ENCODE data around the gene COX4I1.
A peak's percentile ranks its signal among the peaks of the same experiment; 100 is the strongest.

COX4I1 gene

DNA sequence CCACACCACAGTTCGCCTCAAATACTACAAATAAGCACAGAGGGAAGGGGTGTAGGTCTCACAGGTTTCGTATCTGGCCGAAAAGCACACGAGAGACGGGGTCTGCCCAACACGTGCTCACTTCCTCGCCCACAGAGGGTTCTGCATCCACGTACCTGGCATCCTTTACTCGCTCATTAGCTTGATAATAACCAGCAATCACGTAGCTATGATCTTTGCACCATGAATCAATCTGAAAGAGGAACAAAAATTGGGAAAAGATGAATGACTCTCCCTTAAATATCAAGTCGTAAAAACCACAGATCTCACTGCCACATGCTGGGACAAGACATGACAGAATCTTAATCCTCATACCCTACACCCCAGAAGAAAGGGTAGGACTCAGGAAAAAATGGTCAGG, 10.7 kb upstream of the COX4I1 start:
- H3K36me3 ChIP-seq (replicated peaks; ENCODE audit: low read depth, low read length), result peaks cover 64% of the 10 kb centered on the region

DNA sequence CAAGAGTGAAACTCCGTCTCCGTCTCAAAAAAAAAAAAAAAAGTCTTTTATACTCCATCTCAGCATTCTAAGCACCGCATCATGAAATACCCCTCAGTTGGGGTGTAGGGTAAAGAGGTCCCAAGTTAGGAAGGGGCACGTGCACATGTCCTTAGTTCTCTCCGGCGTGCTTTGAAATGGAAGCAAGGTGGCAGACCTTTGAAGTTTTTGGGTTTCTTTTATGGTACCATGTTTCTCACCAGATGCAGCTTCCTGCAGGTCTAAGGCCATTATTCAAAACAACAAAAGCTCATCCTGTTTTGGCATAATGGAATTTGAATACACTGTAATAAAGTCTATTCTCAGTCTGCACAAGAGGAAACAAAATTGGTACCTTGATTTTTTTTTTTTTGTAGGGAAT, 9.7 kb upstream of the COX4I1 start:
- Histone ChIP-seq H3K9me3 (ENCODE audit: insufficient read depth, low read length) (no peaks in the 10 kb centered on the region), H3K4me1 (ENCODE audit: low read length) (peaks cover 23% of the 10 kb centered on the region), H4K20me1 (ENCODE audit: insufficient read depth, low read length) (peaks cover 3% of the 10 kb centered on the region), H2AFZ (ENCODE audit: low read depth, low read length) (no peak overlapping the region), H3K9ac (ENCODE audit: low read length) (no peak overlapping the region), H3K27me3 (ENCODE audit: low read depth, low read length) (no peaks in the 10 kb centered on the region), H3K4me3 (ENCODE audit: low read length) (no peak overlapping the region), H3K79me2 (ENCODE audit: low read length) (peaks cover 53% of the 10 kb centered on the region), H3K4me2 (ENCODE audit: low read length) (no peak overlapping the region), H3K36me3 (replicated peaks; ENCODE audit: low read depth, low read length) (peaks cover 67% of the 10 kb centered on the region), H3K27ac (ENCODE audit: low read length) (no peak overlapping the region)
- TF ChIP-seq, protein P1, sequence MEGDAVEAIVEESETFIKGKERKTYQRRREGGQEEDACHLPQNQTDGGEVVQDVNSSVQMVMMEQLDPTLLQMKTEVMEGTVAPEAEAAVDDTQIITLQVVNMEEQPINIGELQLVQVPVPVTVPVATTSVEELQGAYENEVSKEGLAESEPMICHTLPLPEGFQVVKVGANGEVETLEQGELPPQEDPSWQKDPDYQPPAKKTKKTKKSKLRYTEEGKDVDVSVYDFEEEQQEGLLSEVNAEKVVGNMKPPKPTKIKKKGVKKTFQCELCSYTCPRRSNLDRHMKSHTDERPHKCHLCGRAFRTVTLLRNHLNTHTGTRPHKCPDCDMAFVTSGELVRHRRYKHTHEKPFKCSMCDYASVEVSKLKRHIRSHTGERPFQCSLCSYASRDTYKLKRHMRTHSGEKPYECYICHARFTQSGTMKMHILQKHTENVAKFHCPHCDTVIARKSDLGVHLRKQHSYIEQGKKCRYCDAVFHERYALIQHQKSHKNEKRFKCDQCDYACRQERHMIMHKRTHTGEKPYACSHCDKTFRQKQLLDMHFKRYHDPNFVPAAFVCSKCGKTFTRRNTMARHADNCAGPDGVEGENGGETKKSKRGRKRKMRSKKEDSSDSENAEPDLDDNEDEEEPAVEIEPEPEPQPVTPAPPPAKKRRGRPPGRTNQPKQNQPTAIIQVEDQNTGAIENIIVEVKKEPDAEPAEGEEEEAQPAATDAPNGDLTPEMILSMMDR (IDR thresholded peaks at IDR 0.05; ENCODE audit: low read depth, low read length), result no peak
- no peak for TF ChIP-seq EZH2phosphoT487 (IDR thresholded peaks at IDR 0.05; ENCODE audit: low read depth)

More for the DNA sequence above, 10.7 kb upstream of the COX4I1 start:
- peaks cover 3% of the 10 kb centered on the region; the same call in 1 of the 2 replicates for H4K20me1 ChIP-seq (ENCODE audit: insufficient read depth, low read length)
- peaks cover 43% of the 10 kb centered on the region for H3K79me2 ChIP-seq (ENCODE audit: low read length)
- H3K9ac ChIP-seq (ENCODE audit: low read length), result no peak overlapping the region
- no peaks in the 10 kb centered on the region for H3K9me3 ChIP-seq (ENCODE audit: insufficient read depth, low read length)
- TF ChIP-seq, protein P1 (IDR thresholded peaks at IDR 0.05; ENCODE audit: low read depth, low read length), result no peak
- TF ChIP-seq EZH2phosphoT487 (IDR thresholded peaks at IDR 0.05; ENCODE audit: low read depth), result no peak
- H3K27me3 ChIP-seq (ENCODE audit: low read depth, low read length), result no peaks in the 10 kb centered on the region
- H3K4me1 ChIP-seq (ENCODE audit: low read length), result peaks cover 23% of the 10 kb centered on the region
- H2AFZ ChIP-seq (ENCODE audit: low read depth, low read length), result no peak overlapping the region
- peak overlapping the region; percentile 10; the same call in 1 of the 2 replicates for H3K27ac ChIP-seq (ENCODE audit: low read length)
- no peak overlapping the region for H3K4me3 ChIP-seq (ENCODE audit: low read length)
- H3K4me2 ChIP-seq (ENCODE audit: low read length), result peak overlapping the region; percentile 54

DNA sequence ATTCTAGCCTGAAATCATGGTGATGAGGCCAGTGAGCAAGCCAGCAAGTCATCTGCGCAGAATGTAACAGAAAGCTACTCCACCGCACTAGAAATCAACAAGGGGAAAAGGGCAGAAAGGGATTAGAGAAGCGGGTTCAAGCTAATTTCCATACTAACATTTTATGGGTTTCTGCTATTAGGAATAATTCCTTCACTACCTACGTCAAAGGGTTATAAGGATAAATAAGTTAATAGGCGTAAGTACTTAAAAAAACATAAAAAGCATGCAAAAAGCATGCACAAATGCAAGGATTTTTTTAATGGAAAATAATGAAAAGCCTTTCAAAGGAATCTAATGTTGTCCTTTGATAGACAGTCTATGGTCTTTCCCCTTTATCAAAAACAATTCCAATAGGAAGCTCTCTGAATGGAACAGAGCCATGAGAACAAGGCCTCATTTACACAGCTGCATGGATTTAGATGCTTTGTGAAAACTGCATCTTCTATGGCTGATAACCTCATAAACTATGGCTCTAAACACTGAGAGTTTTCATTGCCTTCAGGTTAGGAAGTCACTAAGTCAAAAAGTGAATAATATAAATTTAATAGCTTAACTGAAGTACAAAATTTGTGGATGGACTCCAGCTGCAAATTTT, 5.7 kb upstream of the COX4I1 start:
- peaks cover 26% of the 10 kb centered on the region for H3K4me1 ChIP-seq (ENCODE audit: low read length)
- no peak overlapping the region for H3K27ac ChIP-seq (ENCODE audit: low read length)
- no peaks in the 10 kb centered on the region for H3K27me3 ChIP-seq (ENCODE audit: low read depth, low read length)
- no peak overlapping the region for H2AFZ ChIP-seq (ENCODE audit: low read depth, low read length)
- no peaks in the 10 kb centered on the region for H3K9me3 ChIP-seq (ENCODE audit: insufficient read depth, low read length)
- H3K36me3 ChIP-seq (replicated peaks; ENCODE audit: low read depth, low read length), result peaks cover 46% of the 10 kb centered on the region
- peaks cover 88% of the 10 kb centered on the region for H3K79me2 ChIP-seq (ENCODE audit: low read length)
- no peak overlapping the region for H3K9ac ChIP-seq (ENCODE audit: low read length)
- H3K4me3 ChIP-seq (ENCODE audit: low read length), result no peak overlapping the region
- no peak for TF ChIP-seq EZH2phosphoT487 (IDR thresholded peaks at IDR 0.05; ENCODE audit: low read depth)
- TF ChIP-seq, protein P1 (IDR thresholded peaks at IDR 0.05; ENCODE audit: low read depth, low read length), result no peak
- H4K20me1 ChIP-seq (ENCODE audit: insufficient read depth, low read length), result peaks cover 5% of the 10 kb centered on the region
- no peak overlapping the region for H3K4me2 ChIP-seq (ENCODE audit: low read length)

DNA sequence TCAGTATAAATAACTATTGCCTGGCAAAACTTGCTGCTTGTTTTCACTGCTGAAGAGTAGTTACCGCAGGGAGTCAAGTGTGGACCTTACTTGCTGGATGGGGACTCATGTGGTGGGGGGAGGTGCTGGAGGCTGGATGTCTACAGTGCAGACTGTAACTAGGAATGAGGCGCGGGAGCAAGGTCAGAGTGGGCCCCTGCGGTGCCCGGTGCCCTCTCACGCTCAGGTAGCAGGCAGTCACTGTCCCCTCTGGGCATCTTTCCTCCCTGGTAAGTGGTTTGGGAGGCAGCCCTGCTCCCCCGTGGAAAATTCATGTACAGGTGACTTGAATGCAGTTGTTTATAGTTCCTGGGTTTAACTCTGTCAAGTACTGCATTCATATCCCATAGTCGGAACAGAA, 4.8 kb upstream of the COX4I1 start:
- Histone ChIP-seq H4K20me1 (ENCODE audit: insufficient read depth, low read length) (peaks cover 5% of the 10 kb centered on the region), H3K36me3 (replicated peaks; ENCODE audit: low read depth, low read length) (peaks cover 45% of the 10 kb centered on the region), H3K79me2 (ENCODE audit: low read length) (peaks cover 96% of the 10 kb centered on the region), H3K27me3 (ENCODE audit: low read depth, low read length) (no peaks in the 10 kb centered on the region), H3K9me3 (ENCODE audit: insufficient read depth, low read length) (no peaks in the 10 kb centered on the region), H2AFZ (ENCODE audit: low read depth, low read length) (no peak overlapping the region), H3K9ac (ENCODE audit: low read length) (no peak overlapping the region), H3K4me1 (ENCODE audit: low read length) (peaks cover 17% of the 10 kb centered on the region), H3K27ac (ENCODE audit: low read length) (no peak overlapping the region), H3K4me2 (ENCODE audit: low read length) (no peak overlapping the region), H3K4me3 (ENCODE audit: low read length) (no peak overlapping the region)
- TF ChIP-seq, protein P1 (IDR thresholded peaks at IDR 0.05; ENCODE audit: low read depth, low read length), result no peak
- no peak for TF ChIP-seq EZH2phosphoT487 (IDR thresholded peaks at IDR 0.05; ENCODE audit: low read depth)
